GM18526 (cell line): Measurements from ENCODE around the gene BTBD16.

Experiments used
- POLR2A ChIP-seq: IDR thresholded peaks from 3 replicates; pipeline ENCODE4 v1.6.1; 2011; ENCODE audit not compliant: insufficient read length; ENCODE audit errors: extremely low read depth

The BTBD16 gene

GRCh38 chr10:122258136-122259074 lies 12.7 kb upstream of the BTBD16 start:
- TF ChIP-seq POLR2A: no peak

GRCh38 chr10:122259075-122259466 lies 12.0 kb upstream of the BTBD16 start:
- no peak for TF ChIP-seq POLR2A

- no peak for TF ChIP-seq POLR2A
Measured at GRCh38 chr10:122261584-122261983, 9.5 kb upstream of the BTBD16 start.

GRCh38 chr10:122263971-122264370 lies 7.1 kb upstream of the BTBD16 start:
- TF ChIP-seq POLR2A: no peak

- no peak for TF ChIP-seq POLR2A
Measured at GRCh38 chr10:122264436-122264835, 6.7 kb upstream of the BTBD16 start.

GRCh38 chr10:122264931-122265330 lies 6.2 kb upstream of the BTBD16 start:
- no peak for TF ChIP-seq POLR2A

- TF ChIP-seq POLR2A: no peak
Measured at GRCh38 chr10:122265896-122266295, 5.2 kb upstream of the BTBD16 start.

GRCh38 chr10:122267849-122268737 lies 3.0 kb upstream of the BTBD16 start:
- no peak for TF ChIP-seq POLR2A

- TF ChIP-seq POLR2A: no peak
Measured at GRCh38 chr10:122269059-122269687, 1.9 kb upstream of the BTBD16 start.

GRCh38 chr10:122273966-122274545 lies 3.0 kb downstream of the BTBD16 start:
- TF ChIP-seq POLR2A: no peak

- no peak for TF ChIP-seq POLR2A
Measured at GRCh38 chr10:122276611-122277208, 5.6 kb downstream of the BTBD16 start.

GRCh38 chr10:122277526-122278136 lies 6.5 kb downstream of the BTBD16 start:
- TF ChIP-seq POLR2A: no peak

- no peak for TF ChIP-seq POLR2A
Measured at GRCh38 chr10:122279725-122280141, 8.6 kb downstream of the BTBD16 start.

GRCh38 chr10:122280156-122280555 lies 9.1 kb downstream of the BTBD16 start:
- TF ChIP-seq POLR2A: no peak
